Liver (tissue), 9 donors: ENCODE results near the gene SP140L. TPM values are rescaled to one million over a fixed set of nuclear protein-coding genes. Genes with fewer than 3 reads are reported as not detected.
"Not testable (repeated sequence)": the region's sequence is repeated elsewhere in the genome, so short reads cannot be mapped to it uniquely, and the experiment has no call there.

ENCODE experiments used
- DNase-seq: peaks from one replicate; pipeline ENCODE4 v3.0.0-alpha.2; 2017; ENCODE audit warnings: low spot score
- H3K27ac ChIP-seq, 2 donors: one replicate each; pipeline ENCODE4 v1.7.0; 2013; ENCODE audit warnings: inconsistent platforms in 2 of 2, low read length in 2 of 2, control low read depth in 1 of 2, low read depth in 1 of 2, mild to moderate bottlenecking in 1 of 2
- H3K27me3 ChIP-seq, 4 donors: one replicate each; pipeline versions ENCODE4 v1.6.1 to v1.7.0; 2013; ENCODE audit warnings: low read length in 3 of 4, inconsistent platforms in 1 of 4, mild to moderate bottlenecking in 1 of 4, moderate library complexity in 1 of 4; ENCODE audit not compliant: control insufficient read depth in 4 of 4, insufficient read depth in 4 of 4
- H3K36me3 ChIP-seq, 4 donors: one replicate each; pipeline versions ENCODE4 v1.6.1 to v1.7.0; 2013; ENCODE audit warnings: low read length in 3 of 4, mild to moderate bottlenecking in 3 of 4, low read depth in 1 of 4, moderate library complexity in 1 of 4; ENCODE audit not compliant: control insufficient read depth in 4 of 4, insufficient read depth in 3 of 4
- H3K4me1 ChIP-seq, 4 donors: one replicate each; pipeline versions ENCODE4 v1.6.1 to v1.7.0; 2013; ENCODE audit warnings: low read length in 3 of 4, mild to moderate bottlenecking in 3 of 4, moderate library complexity in 1 of 4; ENCODE audit not compliant: control insufficient read depth in 4 of 4, insufficient read depth in 4 of 4
- H3K4me3 ChIP-seq, 3 donors: one replicate each; pipeline versions ENCODE4 v1.6.1 to v1.7.0; 2013; ENCODE audit warnings: low read length in 3 of 3, control low read depth in 1 of 3, low read depth in 1 of 3, mild to moderate bottlenecking in 1 of 3
- H3K9ac ChIP-seq, 2 donors: one replicate each; pipeline ENCODE4 v1.7.0; 2013; ENCODE audit warnings: low read length in 2 of 2, mild to moderate bottlenecking in 2 of 2, moderate library complexity in 2 of 2, control low read depth in 1 of 2, low read depth in 1 of 2
- H3K9me3 ChIP-seq, 4 donors: one replicate each; pipeline versions ENCODE4 v1.6.1 to v1.7.0; 2013; ENCODE audit warnings: low read length in 3 of 4; ENCODE audit not compliant: control insufficient read depth in 4 of 4
- ATF3 ChIP-seq: IDR thresholded peaks from 2 replicates; pipeline ENCODE4 v1.6.1; 2016; ENCODE audit warnings: antibody characterized with exemption
- CTCF ChIP-seq: fragments of 150-350 bp; IDR thresholded peaks from 2 replicates; pipeline ENCODE4 v1.5.1; 2017; ENCODE audit warnings: improper control_type of control experiment, low read depth, low read length; ENCODE audit not compliant: missing input control
- EGR1 ChIP-seq, 2 donors: IDR thresholded peaks; 2 replicates each; pipeline ENCODE4 v1.6.1; 2016 to 2018; ENCODE audit warnings: antibody characterized with exemption in 2 of 2, low read depth in 2 of 2
- FOXA1 ChIP-seq: IDR thresholded peaks from 2 replicates; pipeline ENCODE4 v1.6.1; 2016; ENCODE audit warnings: antibody characterized with exemption
- FOXA2 ChIP-seq: IDR thresholded peaks from 2 replicates; pipeline ENCODE4 v1.6.1; 2016; ENCODE audit warnings: antibody characterized with exemption
- GABPA ChIP-seq, 2 donors: IDR thresholded peaks in 1 of 2; conservative IDR thresholded peaks in 1 of 2; 2 replicates each; pipeline ENCODE4 v1.6.1; 2016; ENCODE audit warnings: antibody characterized with exemption in 2 of 2, mild to moderate bottlenecking in 1 of 2, moderate library complexity in 1 of 2
- HNF4A ChIP-seq, 2 donors: conservative IDR thresholded peaks; 2 replicates each; pipeline ENCODE4 v1.6.1; 2016; ENCODE audit warnings: antibody characterized with exemption in 2 of 2, mild to moderate bottlenecking in 2 of 2
- HNF4G ChIP-seq: IDR thresholded peaks from 2 replicates; pipeline ENCODE4 v1.6.1; 2016; ENCODE audit warnings: antibody characterized with exemption
- JUND ChIP-seq, 2 donors: IDR thresholded peaks; 2 replicates each; pipeline ENCODE4 v1.6.1; 2016; ENCODE audit warnings: antibody characterized with exemption in 2 of 2
- MAX ChIP-seq: IDR thresholded peaks from 2 replicates; pipeline ENCODE4 v1.6.1; 2016; ENCODE audit warnings: antibody characterized with exemption
- NR2F2 ChIP-seq: IDR thresholded peaks from 2 replicates; pipeline ENCODE4 v1.6.1; 2016; ENCODE audit warnings: antibody characterized with exemption
- RAD21 ChIP-seq, 2 donors: IDR thresholded peaks; 2 replicates each; pipeline ENCODE4 v1.6.1; 2016; ENCODE audit warnings: antibody characterized with exemption in 2 of 2, mild to moderate bottlenecking in 2 of 2
- REST ChIP-seq: IDR thresholded peaks from 2 replicates; pipeline ENCODE4 v1.6.1; 2016; ENCODE audit warnings: antibody characterized with exemption, mild to moderate bottlenecking
- RXRA ChIP-seq, 2 donors: IDR thresholded peaks; 2 replicates each; pipeline ENCODE4 v1.6.1; 2017 to 2018; ENCODE audit warnings: antibody characterized with exemption in 2 of 2, mild to moderate bottlenecking in 1 of 2
- SP1 ChIP-seq: IDR thresholded peaks from 2 replicates; pipeline ENCODE4 v1.6.1; 2018; ENCODE audit warnings: antibody characterized with exemption, mild to moderate bottlenecking
- TAF1 ChIP-seq: conservative IDR thresholded peaks from 2 replicates; pipeline ENCODE4 v1.6.1; 2016; ENCODE audit warnings: antibody characterized with exemption, mild to moderate bottlenecking
- YY1 ChIP-seq: IDR thresholded peaks from 2 replicates; pipeline ENCODE4 v1.6.1; 2016; ENCODE audit warnings: antibody characterized with exemption, mild to moderate bottlenecking
- ZBTB33 ChIP-seq: IDR thresholded peaks from 2 replicates; pipeline ENCODE4 v1.6.1; 2016; ENCODE audit warnings: antibody characterized with exemption
- WGBS: extraction: QIAGEN DNeasy Blood & Tissue Kit; methylation state at CpG from one replicate; pipeline ENCODE4 v1.1.7; 2013; 5-methylcytosine and 5-hydroxymethylcytosine counted together
- polyA plus RNA-seq, 2 donors: library from polyadenylated mRNA; stranded (reverse) in 1 of 2; unstranded in 1 of 2; fragments of 200-250 nt in 1 of 2; fragments of >200 nt in 1 of 2; fragmentation: Nextera tagmentation in 1 of 2; extraction: Ambion mirVana in 1 of 2; gene quantifications; one replicate each; pipeline versions ENCODE4 v1.2.1 to v1.2.3, GENCODE V29; 2013 to 2015
- total RNA-seq, 2 donors: library from RNA; depleted of rRNA; stranded (reverse); fragments of >200 nt; gene quantifications; one replicate each; pipeline ENCODE4 v1.2.3, GENCODE V29; 2014
- donor health status: healthy.
- donor health status: healthy.
- donor health status: healthy.
- donor health status: healthy.
- donor health status: healthy.

Gene SP140L
- total and polyA plus RNA-seq, 4 donors, result 3.1 to 21.5 (median 6.6) TPM

GRCh38 chr2:230408244-230408842 is 81.3 kb downstream of the SP140L start:
- H3K27ac ChIP-seq, result peak overlapping the region; percentile 10 to 67

GRCh38 chr2:230409316-230409715 is 82.3 kb downstream of the SP140L start:
- 57% methylated on average over 2 of the region's 2 CpGs for WGBS
- DNase-seq, H3K4me3 ChIP-seq, H3K9ac ChIP-seq, H3K27me3 ChIP-seq, H3K36me3 ChIP-seq, H3K9me3 ChIP-seq: not testable (repeated sequence)
- Histone ChIP-seq H3K27ac (peak overlapping the region; percentile 10 to 67), H3K4me1 (peaks cover 3 to 18% (median 11%) of the 10 kb centered on the region in 4 donors)

More at GRCh38 chr2:230408244-230408842, 81.3 kb downstream of the SP140L start:
- Histone ChIP-seq H3K36me3 (peaks cover 1 to 7% (median 4%) of the 10 kb centered on the region in 4 donors), H3K9ac (no peak overlapping the region), H3K4me3 (no peak overlapping the region), H3K9me3 (no peaks in the 10 kb centered on the region), H3K27me3 (no peaks in the 10 kb centered on the region), H3K4me1 (peaks cover 3 to 18% (median 11%) of the 10 kb centered on the region in 4 donors)
- no peak for DNase-seq
- TF ChIP-seq NR2F2 (peak; percentile 82), EGR1 (IDR thresholded peaks at IDR 0.05; ENCODE audit: low read depth in 2 of 2) (no peak), ATF3 (no peak), HNF4G (no peak), SP1 (no peak), JUND (IDR thresholded peaks at IDR 0.05) (peak in 1 of 2 donors; percentile 18), HNF4A (conservative IDR thresholded peaks at IDR 0.05) (no peak), YY1 (no peak), MAX (no peak), FOXA2 (no peak), GABPA (IDR thresholded peaks at IDR 0.05 in 1 of 2, conservative IDR thresholded peaks at IDR 0.05 in 1 of 2) (peak in 1 of 2 donors; percentile 45), REST (no peak), CTCF (no peak), FOXA1 (no peak), RAD21 (IDR thresholded peaks at IDR 0.05) (peak in 1 of 2 donors; percentile 12), TAF1 (no peak), ZBTB33 (no peak), RXRA (IDR thresholded peaks at IDR 0.05) (peak in 1 of 2 donors; percentile 20)
- WGBS, result 63% methylated on average over 3 of the region's 3 CpGs
